AML-193 (cell line): ENCODE measurements around the gene CEACAM5.
"Not testable (repeated sequence)": the region's sequence is repeated elsewhere in the genome, so short reads cannot be mapped to it uniquely, and the experiment has no call there.

Source experiments
- DNase-seq, 2 experiments: peaks; one replicate each; lab custom pipeline; 2025; lab: John Stamatoyannopoulos, UW

CEACAM5 gene

DNA sequence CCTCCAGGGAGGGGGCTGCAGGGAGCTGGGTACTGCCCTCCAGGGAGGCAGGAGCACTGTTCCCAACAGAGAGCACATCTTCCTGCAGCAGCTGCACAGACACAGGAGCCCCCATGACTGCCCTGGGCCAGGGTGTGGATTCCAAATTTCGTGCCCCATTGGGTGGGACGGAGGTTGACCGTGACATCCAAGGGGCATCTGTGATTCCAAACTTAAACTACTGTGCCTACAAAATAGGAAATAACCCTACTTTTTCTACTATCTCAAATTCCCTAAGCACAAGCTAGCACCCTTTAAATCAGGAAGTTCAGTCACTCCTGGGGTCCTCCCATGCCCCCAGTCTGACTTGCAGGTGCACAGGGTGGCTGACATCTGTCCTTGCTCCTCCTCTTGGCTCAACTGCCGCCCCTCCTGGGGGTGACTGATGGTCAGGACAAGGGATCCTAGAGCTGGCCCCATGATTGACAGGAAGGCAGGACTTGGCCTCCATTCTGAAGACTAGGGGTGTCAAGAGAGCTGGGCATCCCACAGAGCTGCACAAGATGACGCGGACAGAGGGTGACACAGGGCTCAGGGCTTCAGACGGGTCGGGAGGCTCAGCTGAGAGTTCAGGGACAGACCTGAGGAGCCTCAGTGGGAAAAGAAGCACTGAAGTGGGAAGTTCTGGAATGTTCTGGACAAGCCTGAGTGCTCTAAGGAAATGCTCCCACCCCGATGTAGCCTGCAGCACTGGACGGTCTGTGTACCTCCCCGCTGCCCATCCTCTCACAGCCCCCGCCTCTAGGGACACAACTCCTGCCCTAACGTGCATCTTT, 7.8 kb upstream of the CEACAM5 start:
- DNase-seq = no peak

DNA sequence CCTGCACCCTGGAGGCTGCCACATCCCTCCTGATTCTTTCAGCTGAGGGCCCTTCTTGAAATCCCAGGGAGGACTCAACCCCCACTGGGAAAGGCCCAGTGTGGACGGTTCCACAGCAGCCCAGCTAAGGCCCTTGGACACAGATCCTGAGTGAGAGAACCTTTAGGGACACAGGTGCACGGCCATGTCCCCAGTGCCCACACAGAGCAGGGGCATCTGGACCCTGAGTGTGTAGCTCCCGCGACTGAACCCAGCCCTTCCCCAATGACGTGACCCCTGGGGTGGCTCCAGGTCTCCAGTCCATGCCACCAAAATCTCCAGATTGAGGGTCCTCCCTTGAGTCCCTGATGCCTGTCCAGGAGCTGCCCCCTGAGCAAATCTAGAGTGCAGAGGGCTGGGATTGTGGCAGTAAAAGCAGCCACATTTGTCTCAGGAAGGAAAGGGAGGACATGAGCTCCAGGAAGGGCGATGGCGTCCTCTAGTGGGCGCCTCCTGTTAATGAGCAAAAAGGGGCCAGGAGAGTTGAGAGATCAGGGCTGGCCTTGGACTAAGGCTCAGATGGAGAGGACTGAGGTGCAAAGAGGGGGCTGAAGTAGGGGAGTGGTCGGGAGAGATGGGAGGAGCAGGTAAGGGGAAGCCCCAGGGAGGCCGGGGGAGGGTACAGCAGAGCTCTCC, 6.9 kb upstream of the CEACAM5 start:
- peak; percentile 21 to 41 for DNase-seq

DNA sequence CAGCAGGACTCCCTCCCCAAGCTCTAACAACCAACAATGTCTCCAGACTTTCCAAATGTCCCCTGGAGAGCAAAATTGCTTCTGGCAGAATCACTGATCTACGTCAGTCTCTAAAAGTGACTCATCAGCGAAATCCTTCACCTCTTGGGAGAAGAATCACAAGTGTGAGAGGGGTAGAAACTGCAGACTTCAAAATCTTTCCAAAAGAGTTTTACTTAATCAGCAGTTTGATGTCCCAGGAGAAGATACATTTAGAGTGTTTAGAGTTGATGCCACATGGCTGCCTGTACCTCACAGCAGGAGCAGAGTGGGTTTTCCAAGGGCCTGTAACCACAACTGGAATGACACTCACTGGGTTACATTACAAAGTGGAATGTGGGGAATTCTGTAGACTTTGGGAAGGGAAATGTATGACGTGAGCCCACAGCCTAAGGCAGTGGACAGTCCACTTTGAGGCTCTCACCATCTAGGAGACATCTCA, 6.2 kb upstream of the CEACAM5 start:
- DNase-seq = no peak

DNA sequence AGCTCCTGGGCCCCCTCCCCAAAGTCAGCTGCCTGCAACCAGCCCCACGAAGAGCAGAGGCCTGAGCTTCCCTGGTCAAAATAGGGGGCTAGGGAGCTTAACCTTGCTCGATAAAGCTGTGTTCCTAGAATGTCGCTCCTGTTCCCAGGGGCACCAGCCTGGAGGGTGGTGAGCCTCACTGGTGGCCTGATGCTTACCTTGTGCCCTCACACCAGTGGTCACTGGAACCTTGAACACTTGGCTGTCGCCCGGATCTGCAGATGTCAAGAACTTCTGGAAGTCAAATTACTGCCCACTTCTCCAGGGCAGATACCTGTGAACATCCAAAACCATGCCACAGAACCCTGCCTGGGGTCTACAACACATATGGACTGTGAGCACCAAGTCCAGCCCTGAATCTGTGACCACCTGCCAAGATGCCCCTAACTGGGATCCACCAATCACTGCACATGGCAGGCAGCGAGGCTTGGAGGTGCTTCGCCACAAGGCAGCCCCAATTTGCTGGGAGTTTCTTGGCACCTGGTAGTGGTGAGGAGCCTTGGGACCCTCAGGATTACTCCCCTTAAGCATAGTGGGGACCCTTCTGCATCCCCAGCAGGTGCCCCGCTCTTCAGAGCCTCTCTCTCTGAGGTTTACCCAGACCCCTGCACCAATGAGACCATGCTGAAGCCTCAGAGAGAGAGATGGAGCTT, 4.7 kb upstream of the CEACAM5 start:
- DNase-seq = no peak

DNA sequence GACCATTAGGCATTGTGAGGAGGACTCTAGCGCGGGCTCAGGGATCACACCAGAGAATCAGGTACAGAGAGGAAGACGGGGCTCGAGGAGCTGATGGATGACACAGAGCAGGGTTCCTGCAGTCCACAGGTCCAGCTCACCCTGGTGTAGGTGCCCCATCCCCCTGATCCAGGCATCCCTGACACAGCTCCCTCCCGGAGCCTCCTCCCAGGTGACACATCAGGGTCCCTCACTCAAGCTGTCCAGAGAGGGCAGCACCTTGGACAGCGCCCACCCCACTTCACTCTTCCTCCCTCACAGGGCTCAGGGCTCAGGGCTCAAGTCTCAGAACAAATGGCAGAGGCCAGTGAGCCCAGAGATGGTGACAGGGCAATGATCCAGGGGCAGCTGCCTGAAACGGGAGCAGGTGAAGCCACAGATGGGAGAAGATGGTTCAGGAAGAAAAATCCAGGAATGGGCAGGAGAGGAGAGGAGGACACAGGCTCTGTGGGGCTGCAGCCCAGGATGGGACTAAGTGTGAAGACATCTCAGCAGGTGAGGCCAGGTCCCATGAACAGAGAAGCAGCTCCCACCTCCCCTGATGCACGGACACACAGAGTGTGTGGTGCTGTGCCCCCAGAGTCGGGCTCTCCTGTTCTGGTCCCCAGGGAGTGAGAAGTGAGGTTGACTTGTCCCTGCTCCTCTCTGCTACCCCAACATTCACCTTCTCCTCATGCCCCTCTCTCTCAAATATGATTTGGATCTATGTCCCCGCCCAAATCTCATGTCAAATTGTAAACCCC, 2.8 kb upstream of the CEACAM5 start:
- DNase-seq = peak in 1 of 2 experiments; percentile 37

DNA sequence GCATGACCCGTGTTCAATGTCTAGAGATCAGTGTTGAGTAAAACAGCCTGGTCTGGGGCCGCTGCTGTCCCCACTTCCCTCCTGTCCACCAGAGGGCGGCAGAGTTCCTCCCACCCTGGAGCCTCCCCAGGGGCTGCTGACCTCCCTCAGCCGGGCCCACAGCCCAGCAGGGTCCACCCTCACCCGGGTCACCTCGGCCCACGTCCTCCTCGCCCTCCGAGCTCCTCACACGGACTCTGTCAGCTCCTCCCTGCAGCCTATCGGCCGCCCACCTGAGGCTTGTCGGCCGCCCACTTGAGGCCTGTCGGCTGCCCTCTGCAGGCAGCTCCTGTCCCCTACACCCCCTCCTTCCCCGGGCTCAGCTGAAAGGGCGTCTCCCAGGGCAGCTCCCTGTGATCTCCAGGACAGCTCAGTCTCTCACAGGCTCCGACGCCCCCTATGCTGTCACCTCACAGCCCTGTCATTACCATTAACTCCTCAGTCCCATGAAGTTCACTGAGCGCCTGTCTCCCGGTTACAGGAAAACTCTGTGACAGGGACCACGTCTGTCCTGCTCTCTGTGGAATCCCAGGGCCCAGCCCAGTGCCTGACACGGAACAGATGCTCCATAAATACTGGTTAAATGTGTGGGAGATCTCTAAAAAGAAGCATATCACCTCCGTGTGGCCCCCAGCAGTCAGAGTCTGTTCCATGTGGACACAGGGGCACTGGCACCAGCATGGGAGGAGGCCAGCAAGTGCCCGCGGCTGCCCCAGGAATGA, 1.5 kb upstream of the CEACAM5 start:
- DNase-seq = peak; percentile 64 to 74

DNA sequence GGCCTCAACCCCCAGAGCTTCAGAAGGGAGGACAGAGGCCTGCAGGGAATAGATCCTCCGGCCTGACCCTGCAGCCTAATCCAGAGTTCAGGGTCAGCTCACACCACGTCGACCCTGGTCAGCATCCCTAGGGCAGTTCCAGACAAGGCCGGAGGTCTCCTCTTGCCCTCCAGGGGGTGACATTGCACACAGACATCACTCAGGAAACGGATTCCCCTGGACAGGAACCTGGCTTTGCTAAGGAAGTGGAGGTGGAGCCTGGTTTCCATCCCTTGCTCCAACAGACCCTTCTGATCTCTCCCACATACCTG, 969 bp upstream of the CEACAM5 start:
- DNase-seq = peak in 1 of 2 experiments; percentile 1

DNA sequence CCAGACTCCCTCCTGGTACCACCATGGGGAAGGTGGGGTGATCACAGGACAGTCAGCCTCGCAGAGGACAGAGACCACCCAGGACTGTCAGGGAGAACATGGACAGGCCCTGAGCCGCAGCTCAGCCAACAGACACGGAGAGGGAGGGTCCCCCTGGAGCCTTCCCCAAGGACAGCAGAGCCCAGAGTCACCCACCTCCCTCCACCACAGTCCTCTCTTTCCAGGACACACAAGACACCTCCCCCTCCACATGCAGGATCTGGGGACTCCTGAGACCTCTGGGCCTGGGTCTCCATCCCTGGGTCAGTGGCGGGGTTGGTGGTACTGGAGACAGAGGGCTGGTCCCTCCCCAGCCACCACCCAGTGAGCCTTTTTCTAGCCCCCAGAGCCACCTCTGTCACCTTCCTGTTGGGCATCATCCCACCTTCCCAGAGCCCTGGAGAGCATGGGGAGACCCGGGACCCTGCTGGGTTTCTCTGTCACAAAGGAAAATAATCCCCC, 505 bp upstream of the CEACAM5 start:
- DNase-seq = no peak

DNA sequence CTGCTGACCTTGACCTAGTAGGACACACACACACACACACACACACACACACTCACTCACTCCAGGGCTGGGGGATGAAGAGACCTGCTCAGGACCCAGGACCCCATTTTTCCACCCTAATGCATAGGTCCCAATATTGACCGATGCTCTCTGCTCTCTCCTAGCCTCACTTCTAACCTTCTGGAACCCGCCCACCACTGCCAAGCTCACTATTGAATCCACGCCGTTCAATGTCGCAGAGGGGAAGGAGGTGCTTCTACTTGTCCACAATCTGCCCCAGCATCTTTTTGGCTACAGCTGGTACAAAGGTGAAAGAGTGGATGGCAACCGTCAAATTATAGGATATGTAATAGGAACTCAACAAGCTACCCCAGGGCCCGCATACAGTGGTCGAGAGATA, 1.1 kb downstream of the CEACAM5 start:
- not testable (repeated sequence) for DNase-seq

DNA sequence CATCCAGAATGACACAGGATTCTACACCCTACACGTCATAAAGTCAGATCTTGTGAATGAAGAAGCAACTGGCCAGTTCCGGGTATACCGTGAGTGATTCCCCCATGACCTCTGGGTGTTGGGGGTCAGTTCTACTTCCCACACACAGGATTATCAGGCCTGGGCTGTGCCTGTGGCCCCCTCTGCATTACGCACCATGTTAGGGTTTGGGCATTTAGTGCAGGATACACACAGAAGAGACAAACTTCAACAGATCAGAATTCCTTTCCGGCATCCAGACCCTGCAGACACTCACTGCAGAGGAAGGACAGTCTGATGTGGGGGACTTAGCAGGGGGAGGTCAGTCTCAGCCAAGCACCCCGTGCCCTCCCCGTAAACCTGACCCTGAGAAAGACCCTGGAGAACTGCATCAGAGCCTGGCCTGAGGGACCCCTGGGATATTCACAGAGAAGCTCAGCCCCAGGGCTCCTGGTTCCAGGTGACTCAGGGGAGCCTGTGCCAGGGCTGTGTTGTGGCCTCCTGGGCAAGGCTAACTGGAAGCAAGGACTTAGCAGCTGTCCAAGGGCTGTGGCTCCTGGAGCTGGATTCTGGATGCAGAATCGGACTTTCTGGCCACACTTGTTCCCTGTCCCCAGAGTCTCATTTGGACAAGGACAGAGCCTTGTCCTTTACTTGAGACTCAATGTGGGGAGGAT, 1.7 kb downstream of the CEACAM5 start:
- no peak for DNase-seq

DNA sequence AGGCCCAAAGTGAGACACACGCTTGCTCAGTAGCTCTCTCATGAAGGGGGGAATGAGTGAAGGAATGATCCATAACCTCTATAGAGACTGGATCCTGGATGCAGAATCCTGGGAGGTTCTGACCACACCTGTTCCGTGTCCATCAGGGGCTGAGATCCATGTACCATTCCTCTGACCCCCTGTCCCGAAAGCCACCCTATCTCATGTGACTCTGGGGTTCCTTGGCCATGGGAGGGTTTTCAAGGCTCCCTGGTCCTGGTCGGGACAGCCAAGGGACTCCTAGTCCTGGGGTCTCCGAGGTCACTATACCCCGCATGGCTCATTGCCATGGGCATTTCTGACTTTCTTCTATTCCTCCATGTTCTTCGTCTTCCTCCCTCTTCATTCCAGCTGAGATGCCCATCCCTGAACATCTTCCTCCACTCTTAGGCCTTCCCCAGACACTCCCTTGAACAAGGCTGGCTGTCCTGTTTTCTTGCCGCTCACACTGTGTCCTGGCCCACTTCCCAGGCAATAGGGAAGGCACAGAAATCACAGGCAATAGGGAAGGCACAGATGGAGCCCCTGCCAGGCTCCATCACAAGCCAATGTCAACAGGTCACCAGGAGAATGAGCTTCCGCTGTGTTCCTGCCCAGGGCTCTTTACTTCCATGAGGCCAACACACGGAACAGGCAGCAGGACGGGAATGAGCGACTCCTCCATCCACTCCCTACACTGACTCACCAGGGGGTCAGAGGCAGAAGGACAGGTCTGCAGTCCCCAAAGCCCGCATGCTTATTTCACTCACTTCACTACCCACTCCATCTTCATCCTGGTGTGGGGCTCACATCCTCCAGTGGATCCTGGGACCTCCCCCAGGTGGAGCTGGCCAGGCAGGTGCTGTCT, 3.2 kb downstream of the CEACAM5 start:
- no peak for DNase-seq

DNA sequence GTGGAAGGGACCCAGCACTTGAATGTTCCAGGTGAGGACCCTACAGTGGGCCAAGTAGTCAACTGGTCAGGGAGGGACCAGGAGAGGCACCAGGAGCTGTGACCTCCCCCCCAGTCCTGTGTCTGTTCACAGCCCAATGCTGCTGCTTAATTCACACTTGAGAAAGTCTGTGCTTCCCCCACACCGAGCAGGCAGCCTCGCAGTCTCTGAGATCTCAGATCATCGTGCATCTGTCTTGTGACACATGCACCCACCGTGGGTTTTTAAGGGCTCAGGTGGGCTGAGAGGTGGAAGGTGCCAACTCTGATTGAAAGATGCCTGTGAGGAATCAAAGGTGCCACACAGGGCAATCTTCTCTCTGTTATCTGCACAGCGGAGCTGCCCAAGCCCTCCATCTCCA, 6.2 kb downstream of the CEACAM5 start:
- DNase-seq = no peak

DNA sequence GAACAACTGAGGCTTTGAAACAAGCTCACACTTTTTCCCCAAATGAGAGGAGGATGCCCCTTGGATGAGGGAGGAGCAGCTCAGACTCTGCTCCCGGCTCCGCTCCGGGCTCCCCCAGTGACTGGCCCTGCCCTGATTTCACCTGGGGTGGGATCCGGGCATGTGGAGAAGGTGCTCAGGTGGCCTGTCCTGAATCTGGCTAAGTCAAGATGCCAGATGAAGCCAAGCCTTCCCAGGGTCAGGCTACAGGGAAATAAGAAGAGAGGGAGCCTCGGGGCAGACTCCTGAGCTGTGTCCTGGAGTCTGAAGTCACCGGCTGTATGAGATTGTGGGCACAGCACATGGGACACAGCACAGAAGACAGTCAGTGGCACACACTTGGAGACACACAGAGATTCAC, 10.3 kb downstream of the CEACAM5 start:
- no peak for DNase-seq

DNA sequence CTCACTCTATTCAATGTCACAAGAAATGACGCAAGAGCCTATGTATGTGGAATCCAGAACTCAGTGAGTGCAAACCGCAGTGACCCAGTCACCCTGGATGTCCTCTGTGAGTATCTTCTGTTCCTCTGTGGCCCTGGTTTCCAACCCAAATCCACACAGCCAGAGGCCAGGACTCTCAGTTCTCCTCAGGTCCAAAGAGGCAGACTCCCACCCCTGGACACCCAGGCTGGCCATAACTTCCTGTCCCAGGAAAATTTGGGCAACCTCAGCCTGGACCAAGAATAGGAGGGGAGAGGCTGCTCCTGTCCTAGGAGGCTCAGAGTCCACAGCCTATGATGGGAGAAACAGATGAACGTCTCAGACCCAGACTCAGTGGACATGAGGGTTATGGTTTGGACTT, 11.7 kb downstream of the CEACAM5 start:
- DNase-seq = no peak

DNA sequence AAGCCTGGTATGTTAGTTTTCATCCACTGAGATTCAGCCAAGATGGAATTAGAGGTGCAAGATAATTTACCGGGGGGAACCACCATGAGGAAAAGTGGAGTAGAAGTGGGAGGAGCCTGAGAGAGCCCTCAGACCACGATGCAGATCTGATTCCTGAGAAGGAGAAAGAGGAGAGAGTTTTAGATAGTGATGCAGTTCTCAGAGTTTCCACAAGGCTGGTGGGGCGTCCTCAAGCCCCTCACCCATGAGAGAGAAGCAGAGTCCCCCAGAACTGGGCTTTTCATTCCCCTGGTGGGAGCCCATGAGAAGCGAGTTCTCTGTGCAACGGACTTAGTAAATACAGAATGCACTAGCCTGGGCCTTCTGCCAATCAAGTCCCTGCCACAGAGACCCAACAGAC, 18.1 kb downstream of the CEACAM5 start:
- DNase-seq = no peak

DNA sequence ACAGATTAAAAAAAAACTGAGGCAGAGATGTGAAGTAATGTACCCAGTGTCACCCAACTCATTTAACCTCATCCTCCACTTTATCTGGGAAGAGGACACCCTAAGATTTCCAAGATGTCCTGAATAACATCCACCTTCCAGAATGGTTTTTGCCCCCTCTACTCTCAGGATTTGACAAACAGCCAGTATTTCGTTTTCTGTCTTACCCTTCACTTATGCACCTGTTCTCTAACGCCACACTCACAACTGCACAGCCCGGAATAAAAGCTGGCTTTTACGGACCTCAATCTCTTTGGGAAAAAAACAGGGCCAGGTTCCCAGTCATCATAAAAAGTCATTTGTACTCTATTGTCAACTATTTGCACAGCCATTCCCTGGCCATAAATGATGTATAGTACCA, 25.7 kb downstream of the CEACAM5 start:
- no peak for DNase-seq

DNA sequence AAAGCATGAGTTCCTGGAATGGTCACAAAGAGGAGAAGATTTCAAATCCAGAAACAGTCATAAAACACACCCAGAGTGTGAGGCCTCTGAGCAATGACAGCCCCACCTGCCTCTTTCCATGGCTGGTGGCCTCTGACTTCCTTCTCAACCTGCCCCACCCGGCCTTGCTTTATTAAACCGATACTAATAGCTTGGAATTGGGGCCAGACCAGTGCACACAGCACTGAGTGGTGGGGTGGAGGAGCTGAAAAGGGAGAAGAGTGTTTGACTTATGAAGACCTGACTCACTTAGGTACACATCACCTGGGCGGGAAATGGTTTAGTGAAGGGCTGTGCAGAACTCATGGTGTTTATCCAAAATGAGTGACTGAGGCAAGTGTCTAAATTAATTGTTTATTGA, 26.2 kb downstream of the CEACAM5 start:
- DNase-seq = no peak

DNA sequence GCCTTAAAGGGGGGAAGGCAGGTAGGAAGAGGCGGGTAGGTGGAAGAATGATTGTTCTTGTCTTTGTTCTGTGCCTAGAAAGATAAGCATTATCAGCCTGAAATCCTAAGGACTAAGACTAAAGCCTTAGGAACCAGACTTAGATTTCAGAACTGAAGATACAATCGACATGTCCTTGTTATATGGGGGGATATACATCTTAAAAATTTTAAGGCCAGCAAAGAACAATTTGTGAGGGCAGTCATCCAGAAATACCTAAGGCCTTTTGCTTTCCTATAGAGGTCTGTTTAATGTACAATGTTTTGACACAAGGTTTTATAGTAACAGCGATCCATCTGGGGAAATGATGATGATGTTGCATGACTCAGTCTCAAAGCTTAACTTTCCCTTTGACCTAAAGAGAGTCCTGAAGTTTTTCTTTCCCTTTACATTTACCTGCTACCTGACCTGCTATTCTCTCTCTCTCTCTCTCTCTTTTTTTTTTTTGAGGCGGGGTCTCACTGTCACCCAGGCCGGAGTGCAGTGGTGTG, 26.7 kb downstream of the CEACAM5 start:
- DNase-seq = no peak

DNA sequence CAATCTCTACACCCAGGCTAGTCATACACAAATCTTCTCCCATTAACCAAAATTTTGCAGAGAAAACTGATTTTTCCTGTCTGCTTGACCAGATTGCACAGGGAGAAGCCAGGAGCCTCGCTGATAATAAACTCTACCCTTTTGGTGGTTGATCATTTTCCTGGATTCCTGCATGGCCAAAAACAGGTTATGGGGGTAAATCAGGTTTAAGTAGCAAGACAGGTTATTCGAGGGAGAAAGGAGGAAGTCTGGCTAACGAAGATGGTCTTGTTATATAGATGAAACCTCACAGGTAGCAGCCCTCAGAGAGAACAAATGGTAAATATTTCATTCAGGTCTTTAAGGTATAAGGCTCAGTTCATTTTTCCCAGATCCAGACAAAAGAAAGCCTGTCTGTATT, 30.9 kb downstream of the CEACAM5 start:
- DNase-seq = no peak
